Endothelial cell (in vitro differentiated cells): ENCODE results near the gene PALM3. TPM values are rescaled to one million over a fixed set of nuclear protein-coding genes. Genes with fewer than 3 reads are reported as not detected.

Source experiments
- DNase-seq: peaks from one replicate; pipeline ENCODE4 v3.0.0; 2021; ENCODE audit warnings: low spot score
- H3K27ac Mint-ChIP-seq: one replicate; pipeline ENCODE4 v1.8.0; 2021; ENCODE audit warnings: mixed read lengths, inconsistent platforms; ENCODE audit not compliant: unreplicated experiment
- H3K27me3 Mint-ChIP-seq: one replicate; pipeline ENCODE4 v1.8.0; 2021; ENCODE audit warnings: mild to moderate bottlenecking, moderate library complexity, mixed read lengths, inconsistent platforms; ENCODE audit not compliant: unreplicated experiment
- H3K36me3 Mint-ChIP-seq: one replicate; pipeline ENCODE4 v1.8.0; 2021; ENCODE audit warnings: mild to moderate bottlenecking, low read depth, mixed read lengths, inconsistent platforms; ENCODE audit not compliant: unreplicated experiment
- H3K4me1 Mint-ChIP-seq: one replicate; pipeline ENCODE4 v1.8.0; 2021; ENCODE audit warnings: mild to moderate bottlenecking, mixed read lengths, inconsistent platforms; ENCODE audit not compliant: unreplicated experiment
- H3K4me3 Mint-ChIP-seq: one replicate; pipeline ENCODE4 v1.8.0; 2021; ENCODE audit warnings: mild to moderate bottlenecking, mixed read lengths, inconsistent platforms; ENCODE audit not compliant: unreplicated experiment
- H3K9me3 Mint-ChIP-seq: one replicate; pipeline ENCODE4 v1.8.0; 2021; ENCODE audit warnings: mixed read lengths, inconsistent platforms; ENCODE audit not compliant: unreplicated experiment
- CTCF ChIP-seq: fragments of 200-600 bp; sonication (generic); IDR thresholded peaks from one replicate; pipeline ENCODE4 v1.5.0; 2021; ENCODE audit warnings: antibody characterized with exemption; ENCODE audit not compliant: unreplicated experiment
- long read RNA-seq: library from polyadenylated mRNA; unstranded; transcript quantifications from one replicate; pipeline ENCODE4 v2.0.0, GENCODE V29; 2020; ENCODE audit not compliant: unreplicated experiment
- total RNA-seq: library from RNA; stranded (reverse); fragmentation: NEBNext Ultra II Directional; extraction: Animal tissue kit (Norgen Biotek cat#: 25700); gene quantifications from one replicate; pipeline ENCODE4 v1.2.1, GENCODE V29; 2021; ENCODE audit not compliant: unreplicated experiment

The PALM3 gene
- 0.90 TPM for total RNA-seq
- long read RNA-seq, result 0 reads

GRCh38 chr19:14061751-14062557 is at the start of gene PALM3:
PALM3 (minus strand) TSS chr19:14062076; CDS start chr19:14061980, 96 bp downstream.
- no peak within 1 kb of the TSS for H3K27ac Mint-ChIP-seq

GRCh38 chr19:14111486-14111885 is 49.6 kb upstream of the PALM3 start:
- peaks cover 3% of the 10 kb centered on the region for H3K36me3 Mint-ChIP-seq
- H3K4me3 Mint-ChIP-seq, result no peak overlapping the region
- H3K27me3 Mint-ChIP-seq, result peaks cover 9% of the 10 kb centered on the region
- H3K9me3 Mint-ChIP-seq, result no peaks in the 10 kb centered on the region
- peaks cover 30% of the 10 kb centered on the region for H3K4me1 Mint-ChIP-seq
- TF ChIP-seq CTCF, result no peak
- H3K27ac Mint-ChIP-seq, result no peak overlapping the region
- no peak for DNase-seq

More at GRCh38 chr19:14061751-14062557, at the start of gene PALM3:
- H3K9me3 Mint-ChIP-seq, result no peaks in the 10 kb centered on the region
- H3K36me3 Mint-ChIP-seq, result no peaks in the 10 kb centered on the region
- no peak for TF ChIP-seq CTCF
- H3K27me3 Mint-ChIP-seq, result peaks cover 6% of the 10 kb centered on the region
- no peak for DNase-seq
- peaks cover 8% of the 10 kb centered on the region for H3K4me1 Mint-ChIP-seq
- H3K4me3 Mint-ChIP-seq, result no peak within 1 kb of the TSS

- Mint-ChIP-seq H3K27ac (no peak overlapping the region), H3K27me3 (peaks cover 8% of the 10 kb centered on the region), H3K36me3 (peaks cover 3% of the 10 kb centered on the region), H3K4me1 (peaks cover 23% of the 10 kb centered on the region), H3K4me3 (no peak overlapping the region), H3K9me3 (no peaks in the 10 kb centered on the region)
- no peak for TF ChIP-seq CTCF
- DNase-seq, result no peak
Observed at GRCh38 chr19:14110650-14111049, 48.8 kb upstream of the PALM3 start.

- peaks cover 5% of the 10 kb centered on the region for H3K27me3 Mint-ChIP-seq
- H3K27ac Mint-ChIP-seq, result no peak overlapping the region
- peaks cover 3% of the 10 kb centered on the region for H3K4me1 Mint-ChIP-seq
- peak overlapping the region; percentile 73 for H3K4me3 Mint-ChIP-seq
- H3K36me3 Mint-ChIP-seq, result peaks cover 7% of the 10 kb centered on the region
- H3K9me3 Mint-ChIP-seq, result no peaks in the 10 kb centered on the region
- TF ChIP-seq CTCF, result no peak
- no peak for DNase-seq
Observed at GRCh38 chr19:14107581-14108461, 45.9 kb upstream of the PALM3 start.
